Stimulated activated CD4-positive, alpha-beta T cell treated with anti-CD3 and anti-CD28 coated beads, Interleukin-2, amount 100 ng/mL, for 48 hours (primary cell): ENCODE results near the gene ZKSCAN3.
"Not testable (repeated sequence)": the region's sequence is repeated elsewhere in the genome, so short reads cannot be mapped to it uniquely, and the experiment has no call there.

ENCODE experiments used
- DNase-seq, 2 donors: peaks; one replicate each; pipeline ENCODE4 v3.0.0-alpha.2; 2020

ZKSCAN3 gene

DNA sequence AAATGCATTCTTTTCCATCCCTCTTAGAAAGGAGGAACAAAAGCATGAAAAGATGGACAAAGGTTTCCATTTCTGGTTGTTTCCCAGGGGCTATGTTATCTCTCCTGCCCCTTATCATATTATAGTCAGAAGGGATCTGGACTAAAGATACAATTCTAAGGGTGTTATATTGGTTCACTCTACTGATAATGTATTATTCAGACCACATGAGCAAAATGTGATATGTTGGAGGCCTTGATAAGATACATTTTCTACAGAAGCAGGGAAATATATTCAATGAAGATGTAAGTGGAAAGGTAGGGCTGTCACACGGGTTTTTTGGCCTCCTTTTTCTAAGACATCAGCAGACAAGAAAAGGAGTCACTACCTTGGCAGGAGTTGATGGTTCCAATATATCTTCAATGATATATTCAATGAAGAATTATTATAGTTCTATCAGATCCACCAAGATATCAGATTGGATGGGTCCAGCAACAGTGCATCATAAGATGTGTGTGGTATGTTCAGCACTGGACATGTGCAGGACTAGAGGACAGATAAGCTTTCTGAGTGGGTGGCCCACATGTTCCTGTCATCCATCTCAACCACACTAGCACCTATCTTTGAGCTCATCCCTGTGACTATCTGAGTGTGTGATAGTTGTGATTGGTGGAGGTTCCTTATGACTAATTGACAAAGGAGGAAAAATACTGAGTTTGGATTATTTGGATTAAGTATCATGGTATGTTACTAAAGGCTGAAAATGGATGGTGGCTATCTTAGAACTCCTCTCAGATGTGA, 5.7 kb upstream of the ZKSCAN3 start:
- no peak for DNase-seq

DNA sequence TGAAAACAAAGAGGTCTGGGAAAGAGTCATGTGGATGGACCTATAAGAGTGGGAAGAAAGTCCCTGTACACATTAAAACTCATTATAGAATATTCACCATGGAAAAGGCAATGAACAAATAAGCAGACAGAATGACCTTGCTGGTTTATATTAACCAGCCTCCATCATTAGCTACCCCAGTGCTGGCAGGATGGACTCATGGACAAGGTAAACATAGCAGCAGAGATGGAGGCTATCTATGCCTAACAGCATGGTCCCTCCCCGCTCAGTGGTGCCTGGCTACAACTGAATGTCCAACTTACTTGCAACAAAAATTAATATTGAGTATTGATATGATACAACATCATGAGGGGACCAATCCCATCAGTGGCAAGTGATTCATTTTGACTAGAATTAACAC, 4.5 kb upstream of the ZKSCAN3 start:
- DNase-seq, result no peak

DNA sequence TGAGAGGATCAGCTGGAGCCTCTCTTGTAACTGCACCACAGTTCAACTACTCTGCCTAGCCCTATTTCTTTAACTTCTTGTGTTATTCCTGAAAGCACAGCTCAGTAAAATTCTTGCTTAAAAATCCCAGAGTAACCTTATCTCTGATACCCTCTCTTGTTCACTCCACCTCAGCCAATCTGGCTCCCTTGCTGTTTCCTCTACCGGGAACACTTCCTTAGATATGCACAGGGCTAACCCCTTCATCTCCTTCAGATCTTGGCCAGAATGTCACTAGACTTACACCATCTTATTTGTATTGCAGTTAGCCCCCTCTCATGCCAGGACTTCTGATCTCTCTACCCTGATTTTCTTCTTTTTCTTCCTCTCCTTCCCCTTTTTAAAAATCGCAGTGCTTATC, 2.6 kb upstream of the ZKSCAN3 start:
- no peak for DNase-seq

DNA sequence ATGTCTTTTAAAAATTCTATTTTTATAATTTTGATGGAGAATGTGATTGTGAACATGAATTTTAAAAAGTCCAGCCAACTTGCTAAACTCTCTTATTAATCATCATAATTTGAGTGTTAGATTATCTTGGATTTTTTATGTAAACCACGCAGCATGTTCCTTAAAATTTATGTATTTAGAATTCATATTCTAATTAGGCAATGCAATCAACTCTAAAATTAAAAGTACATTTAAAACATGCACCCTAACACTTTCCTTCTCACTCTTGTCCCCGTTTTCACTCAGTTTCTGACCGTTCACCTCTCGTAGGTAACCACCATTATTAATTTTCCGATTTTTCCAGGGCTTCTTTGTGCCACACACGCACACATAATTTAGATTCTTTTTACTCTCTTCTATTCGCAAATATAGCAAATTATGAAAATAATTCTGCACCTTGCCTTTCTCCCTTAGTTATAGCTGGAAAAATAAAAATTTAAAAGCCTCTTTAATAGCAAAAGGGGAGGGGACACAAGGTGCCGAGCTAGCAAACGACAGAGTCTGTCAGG, 329 bp upstream of the ZKSCAN3 start:
- no peak for DNase-seq

DNA sequence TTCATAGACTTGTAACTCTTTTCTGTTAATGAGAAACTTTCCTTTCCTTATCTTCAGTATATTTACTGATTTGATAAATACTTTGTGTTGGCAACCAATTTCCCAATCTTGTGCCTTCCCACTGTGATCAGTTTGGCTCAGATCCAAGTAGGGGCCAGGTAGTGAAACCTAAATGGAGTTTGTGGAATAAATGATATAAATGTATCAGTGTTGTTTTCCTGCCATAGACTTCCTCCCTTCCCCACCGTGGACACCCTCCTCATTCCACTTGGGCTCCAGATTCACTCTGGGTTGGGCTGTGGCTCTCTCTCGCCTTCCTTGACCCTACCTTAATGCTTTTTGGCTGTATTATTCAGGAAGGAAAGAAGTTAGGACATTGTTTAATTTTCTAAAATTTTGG, 1.3 kb downstream of the ZKSCAN3 start:
- no peak for DNase-seq

DNA sequence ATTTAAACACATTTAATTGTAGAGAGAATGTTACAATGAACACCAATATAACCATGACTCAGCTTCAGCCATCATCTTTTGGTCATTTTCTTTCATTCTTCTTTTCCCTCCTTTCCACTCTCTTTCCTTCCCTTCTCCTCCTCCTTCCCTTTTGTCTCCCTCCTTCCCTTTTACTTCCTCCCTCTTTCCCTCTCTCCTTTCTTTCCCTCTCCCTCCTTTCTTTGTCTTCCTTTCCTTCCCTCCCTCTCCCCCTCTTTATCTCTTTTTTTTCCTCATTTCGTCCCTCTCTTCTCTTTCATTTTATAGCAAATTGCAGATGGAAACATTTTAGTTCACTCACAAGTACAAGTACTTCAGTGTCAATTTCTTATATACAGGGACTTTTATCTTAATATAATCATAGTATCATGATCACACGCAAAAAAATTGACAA, 1.8 kb downstream of the ZKSCAN3 start:
- DNase-seq, result no peak

DNA sequence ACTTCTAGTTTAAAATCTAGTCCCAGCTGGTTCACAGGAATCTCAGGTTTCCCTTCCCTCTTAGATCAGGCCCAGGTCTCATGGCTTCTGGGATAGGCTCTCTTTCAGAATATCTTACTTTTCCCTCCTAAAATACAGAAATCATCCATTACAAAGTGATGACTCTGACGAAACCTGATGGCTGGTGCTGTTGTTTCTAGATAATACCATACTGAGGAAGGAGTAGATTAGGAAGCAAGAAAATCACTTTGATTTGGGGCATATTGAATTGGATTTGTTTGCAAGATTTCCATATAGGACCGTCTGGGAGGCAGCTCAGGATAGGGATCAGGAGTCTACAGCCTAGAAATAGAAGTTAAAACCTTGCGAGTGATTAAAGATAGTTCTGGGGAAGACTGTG, 3.6 kb downstream of the ZKSCAN3 start:
- no peak for DNase-seq

DNA sequence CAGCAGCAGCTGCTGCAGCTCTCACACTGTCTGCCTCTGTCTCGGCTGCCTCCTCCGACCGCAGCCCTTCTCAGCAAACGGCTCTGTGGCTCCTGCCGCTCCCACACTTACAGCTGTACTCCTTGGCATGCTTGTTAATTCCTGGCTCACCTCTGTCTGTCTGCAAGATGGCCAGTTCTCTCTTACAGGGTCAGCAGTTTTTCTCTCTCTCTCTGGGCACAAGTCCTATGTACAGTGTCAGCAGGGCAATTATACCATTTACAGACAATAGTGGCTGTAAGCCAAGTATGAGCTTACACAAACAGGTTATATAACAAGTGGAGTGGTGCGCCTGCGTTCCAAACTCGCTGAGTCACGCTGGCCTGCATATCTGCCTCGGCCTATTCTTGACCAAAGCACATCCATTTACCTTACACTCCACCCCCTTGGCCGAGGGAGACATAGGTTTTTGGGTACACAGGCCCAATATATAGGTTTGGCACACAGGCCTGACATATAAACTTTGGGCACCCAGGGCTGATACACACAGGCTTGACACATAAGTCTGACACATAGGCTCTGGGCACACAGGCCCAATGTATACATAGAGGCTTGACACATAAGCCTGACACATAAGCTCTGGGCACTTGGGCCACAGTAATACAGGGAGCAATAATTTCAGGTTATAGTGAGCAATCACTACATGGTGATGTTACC, 4.4 kb downstream of the ZKSCAN3 start:
- no peak for DNase-seq

DNA sequence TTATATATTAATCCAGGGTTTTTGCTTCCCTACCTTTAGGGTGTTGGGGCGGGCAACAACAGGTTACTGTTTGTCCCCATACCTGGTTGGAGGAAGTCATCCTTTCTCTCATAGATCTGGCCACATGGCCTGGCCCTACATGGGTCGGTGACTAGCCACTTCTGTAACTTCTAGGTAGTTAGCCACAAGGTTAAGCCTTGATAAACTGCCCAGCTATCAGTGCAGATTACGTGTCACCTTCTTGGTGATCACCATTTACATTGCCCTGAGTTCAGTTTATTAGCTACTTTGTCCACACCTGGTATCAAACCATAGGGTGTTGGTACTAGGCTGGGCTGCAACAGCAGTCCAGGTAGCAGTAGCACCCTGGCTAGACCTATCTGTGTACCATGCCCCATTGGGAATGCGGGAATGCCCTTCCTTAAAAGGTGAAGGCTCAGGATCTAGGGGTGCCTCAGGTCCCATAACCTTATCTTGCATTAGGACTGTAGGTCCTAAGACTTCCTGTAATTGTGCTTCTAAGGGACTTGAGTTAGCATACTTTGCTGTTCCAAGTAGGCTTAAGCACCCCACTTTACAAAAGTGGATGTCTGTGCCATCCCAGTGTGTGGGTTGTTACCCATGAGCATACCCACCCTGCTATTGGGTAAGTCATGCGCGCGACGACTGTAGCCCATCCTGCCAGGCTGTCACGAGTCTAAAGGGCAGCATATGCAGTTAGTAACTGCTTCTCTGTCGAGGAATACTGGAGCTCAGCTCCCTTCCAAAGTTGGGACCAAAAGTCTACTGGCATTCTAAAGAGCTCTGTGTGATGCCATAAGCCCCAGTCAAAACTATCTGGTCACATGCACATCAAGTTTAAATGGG, 5.2 kb downstream of the ZKSCAN3 start:
- no peak for DNase-seq

DNA sequence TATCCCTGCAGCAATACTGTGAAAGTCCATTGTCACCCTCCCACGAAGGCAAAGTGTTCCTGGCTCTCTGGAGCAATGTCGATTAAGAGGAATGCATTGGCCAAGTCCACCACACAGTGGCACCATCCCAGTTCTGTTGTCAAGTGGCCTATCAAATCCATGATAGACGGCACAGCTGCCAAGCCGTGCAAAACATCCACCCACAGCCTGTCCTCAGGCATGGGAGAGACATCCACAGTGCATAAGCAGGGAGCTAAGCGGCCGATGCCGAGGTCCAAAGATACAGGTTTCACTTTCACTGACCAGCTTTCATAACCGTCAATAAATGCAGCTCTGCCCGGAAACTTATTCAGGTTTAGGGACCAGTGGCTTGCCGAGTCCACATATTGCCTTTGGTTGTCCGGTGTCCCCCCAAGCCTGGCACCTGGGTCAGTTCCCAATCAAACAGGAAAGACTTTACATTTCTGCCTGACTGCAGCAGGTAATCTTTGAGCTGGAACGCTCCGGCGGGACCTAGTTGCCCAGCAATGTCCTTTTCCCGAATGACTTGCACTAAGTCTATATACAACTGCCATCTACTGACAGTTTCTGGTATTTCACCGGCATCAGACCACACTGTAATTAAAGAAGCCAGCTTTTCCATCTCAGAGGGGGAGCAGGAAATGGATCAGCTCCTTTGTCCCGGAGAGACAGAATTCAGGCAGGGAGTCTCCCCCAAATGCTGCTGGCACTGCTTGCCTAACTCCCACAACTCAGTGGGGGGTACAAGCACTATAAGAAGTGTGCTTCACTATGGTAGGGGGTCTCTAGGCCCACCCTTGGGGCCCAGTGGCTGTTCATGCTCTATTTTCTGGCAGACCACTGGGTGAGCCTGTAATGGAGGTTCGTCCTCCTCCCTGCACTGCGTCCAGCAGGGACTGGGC, 6.3 kb downstream of the ZKSCAN3 start:
- peak; percentile 56 to 69 for DNase-seq

DNA sequence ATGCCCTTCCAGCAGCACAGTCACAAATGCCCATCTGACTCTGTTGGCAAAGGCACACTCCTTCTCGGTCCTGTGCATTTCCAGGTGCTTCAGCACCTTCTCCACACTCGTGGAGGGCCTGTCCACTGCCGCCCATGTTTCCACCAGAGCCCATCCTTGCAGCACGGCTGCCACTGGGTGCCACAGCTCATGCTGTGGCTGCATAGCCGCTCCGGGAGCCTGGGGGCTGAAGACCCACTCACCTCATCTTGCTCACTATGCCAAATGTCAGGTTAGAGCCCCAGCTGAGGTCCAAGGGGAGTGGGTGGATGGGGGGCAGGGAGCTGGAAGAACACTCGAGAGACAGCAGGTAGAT, 6.9 kb downstream of the ZKSCAN3 start:
- no peak for DNase-seq

DNA sequence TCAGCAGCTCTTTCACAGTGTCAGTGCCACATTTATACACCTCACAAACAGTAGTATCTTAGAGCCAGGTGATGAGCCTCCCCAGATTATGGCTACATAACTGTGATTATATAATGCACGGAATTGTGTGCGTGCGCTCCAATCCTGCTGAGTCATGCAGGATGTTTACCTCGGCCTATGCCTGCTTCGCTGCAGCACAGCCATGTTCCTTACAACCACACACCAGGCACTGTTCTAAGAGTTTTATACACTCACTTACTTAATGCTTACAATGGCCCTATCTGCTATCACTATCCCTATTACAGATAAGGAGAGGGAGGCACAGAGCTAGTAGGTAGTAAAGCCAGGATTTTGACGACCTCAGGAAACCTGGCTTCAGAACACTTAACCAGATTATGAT, 7.3 kb downstream of the ZKSCAN3 start:
- no peak for DNase-seq

DNA sequence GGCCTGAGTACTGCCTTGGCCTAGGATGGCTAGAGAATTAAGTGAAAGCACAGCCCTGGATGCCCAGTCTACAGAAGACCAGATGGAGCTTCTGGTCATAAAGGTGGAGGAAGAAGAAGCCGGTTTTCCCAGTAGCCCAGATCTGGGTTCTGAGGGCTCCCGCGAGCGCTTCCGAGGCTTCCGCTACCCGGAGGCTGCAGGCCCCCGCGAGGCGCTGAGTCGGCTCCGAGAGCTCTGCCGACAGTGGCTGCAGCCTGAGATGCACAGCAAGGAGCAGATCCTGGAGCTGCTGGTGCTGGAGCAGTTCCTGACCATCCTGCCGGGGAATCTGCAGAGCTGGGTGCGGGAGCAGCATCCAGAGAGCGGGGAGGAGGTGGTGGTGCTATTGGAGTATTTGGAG, 9.8 kb downstream of the ZKSCAN3 start:
- not testable (repeated sequence) for DNase-seq

DNA sequence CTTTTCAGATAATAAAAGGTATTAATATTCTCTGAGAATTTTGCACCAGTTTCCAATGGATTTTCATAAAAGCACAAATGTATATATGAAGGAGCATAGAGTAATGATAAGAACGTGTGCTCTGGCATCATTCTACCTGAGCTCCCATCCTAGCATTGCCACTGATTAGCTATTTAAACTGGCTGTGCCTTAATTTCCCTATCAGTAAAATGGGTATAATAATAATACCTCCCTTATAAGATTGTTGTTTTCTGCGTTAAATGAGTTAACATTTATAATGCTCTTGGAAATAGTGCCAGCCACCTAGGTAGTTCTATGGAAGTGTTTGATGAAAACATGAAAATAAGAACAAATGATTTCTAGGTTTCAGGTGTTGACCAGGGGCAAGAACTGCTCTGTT, 11.2 kb downstream of the ZKSCAN3 start:
- no peak for DNase-seq

DNA sequence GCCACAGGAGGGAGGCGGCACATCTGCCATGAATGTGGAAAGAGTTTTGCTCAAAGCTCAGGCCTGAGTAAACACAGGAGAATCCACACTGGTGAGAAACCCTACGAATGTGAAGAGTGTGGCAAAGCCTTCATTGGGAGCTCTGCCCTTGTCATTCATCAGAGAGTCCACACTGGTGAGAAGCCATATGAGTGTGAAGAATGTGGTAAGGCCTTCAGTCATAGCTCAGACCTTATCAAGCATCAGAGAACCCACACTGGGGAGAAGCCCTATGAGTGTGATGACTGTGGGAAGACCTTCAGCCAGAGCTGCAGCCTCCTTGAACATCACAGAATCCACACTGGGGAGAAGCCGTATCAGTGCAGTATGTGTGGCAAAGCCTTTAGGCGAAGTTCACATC, 15.8 kb downstream of the ZKSCAN3 start:
- DNase-seq, result not testable (repeated sequence)

DNA sequence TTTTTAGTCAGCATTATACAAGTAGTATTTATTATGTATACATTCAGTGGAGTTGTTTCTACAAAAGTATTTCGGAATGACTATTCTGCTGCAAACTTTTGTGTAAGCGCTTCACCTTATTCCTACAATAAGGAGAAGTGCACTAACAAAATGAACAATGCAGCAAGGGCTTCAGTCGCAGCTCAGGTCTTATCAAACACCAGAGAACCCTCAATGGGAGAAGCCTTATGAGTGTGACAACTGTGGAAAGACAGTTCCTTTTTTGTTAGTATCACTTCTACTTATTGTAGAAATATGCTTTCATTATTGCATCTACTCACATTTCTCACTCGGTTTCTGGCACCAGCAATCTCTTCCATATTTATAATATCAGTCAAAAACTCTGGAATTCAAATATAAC, 18.8 kb downstream of the ZKSCAN3 start:
- DNase-seq, result no peak

DNA sequence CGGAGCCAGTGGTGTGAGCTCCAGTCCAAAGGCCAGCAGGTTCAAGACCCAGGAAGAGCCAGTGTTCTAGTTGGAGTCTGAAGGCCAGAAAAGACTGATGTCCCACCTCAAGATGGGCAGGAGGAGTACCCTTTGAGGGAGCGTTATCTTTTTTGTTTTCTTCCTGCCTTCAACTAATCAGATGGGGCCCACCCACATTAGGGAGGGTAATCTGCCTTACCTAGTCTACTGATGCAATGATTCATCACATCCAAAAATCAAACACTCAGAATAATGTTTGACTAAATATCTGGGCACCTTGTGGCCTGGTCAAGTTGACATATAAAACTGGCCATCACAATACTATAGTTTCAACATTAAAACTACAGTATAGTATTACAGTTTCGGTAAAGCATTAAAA, 19.7 kb downstream of the ZKSCAN3 start:
- no peak for DNase-seq

DNA sequence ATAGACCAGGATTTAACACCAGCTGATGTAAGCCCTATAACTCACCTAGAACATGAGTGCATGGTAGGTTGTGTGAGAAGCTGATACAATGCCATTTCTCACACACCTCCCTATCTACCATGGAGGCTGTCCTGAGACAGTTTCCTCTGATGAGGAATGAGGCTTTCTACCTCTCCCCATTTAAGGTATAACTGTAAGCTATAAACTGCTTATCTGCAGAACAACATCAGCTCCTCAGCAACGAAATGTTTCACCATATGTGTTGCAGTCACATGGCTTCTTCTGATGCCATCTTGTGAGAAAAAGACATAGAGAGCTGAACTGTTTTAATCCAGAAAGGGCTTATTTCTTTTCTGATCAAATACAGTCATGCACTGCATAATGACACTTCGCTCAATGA, 20.7 kb downstream of the ZKSCAN3 start:
- no peak for DNase-seq

DNA sequence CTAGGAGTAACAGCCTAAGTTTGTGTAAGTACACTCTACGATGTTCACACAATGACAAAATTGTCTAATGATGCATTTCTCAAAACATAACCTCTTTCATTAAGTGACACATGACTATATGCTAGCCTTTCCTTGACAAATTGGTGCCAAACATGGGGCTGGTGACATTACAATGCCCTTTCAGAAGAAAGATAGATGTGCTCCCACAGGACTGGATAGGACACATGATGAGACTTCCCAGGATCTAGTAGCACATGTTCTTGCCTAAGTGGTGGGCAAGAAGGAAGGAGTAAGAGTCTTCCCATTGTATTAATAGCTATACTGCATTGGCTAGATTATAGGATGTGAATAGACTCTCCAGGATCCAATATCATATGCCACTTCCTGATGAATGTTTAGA, 21.5 kb downstream of the ZKSCAN3 start:
- DNase-seq, result no peak

DNA sequence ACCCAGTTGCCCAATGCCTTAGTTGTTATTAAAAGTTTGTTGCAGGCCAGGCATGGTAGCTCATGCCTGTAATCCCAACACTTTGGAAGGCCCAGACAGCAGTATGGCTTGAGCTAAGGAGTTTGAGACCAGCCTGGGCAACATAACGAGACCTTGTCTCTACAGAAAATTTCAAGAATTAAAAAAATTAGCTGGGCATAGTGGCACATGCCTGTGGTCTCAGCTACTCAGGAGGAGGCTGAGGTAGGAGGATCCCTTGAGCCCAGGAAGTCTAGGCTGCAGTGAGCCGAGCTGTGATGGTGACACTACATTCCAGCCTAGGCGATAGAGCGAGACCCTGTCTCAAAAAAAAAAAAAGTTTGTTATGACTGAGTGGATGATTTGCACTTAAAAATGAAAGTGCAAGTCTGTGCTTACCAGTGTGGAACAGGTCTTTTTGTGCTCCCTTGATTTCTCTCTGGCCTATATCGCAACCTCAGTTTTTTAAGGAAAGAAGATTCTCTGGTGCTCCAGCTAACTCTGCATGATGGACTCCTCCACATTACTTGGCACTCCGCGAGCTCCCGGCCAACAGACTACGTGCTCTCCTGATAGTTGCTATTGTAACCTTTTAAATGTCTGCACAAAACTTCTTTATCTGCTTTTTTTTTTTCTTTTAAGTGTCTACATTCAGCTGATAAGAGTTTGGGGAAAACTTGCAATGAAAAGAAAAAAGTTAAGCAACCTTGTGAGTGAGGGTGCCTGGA, 22.1 kb downstream of the ZKSCAN3 start:
- no peak for DNase-seq

DNA sequence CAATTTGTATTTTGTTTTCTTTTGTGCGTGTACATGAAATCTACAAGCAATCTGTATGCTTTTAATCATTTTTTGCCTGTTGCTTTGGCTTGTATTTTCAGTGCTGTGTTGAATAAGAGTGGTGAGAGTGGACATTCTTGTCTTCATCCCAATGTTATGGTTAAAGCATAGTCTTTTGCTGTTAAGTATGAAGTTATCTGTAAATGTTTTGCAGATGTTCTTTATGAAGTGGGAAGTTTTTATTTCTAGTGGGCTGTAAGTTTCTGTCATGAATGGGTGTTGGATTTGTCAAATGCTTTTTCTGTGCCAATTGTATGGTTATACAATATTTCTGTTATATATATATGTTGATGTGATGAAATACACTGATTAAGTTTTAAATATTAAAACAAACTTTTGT, 24.2 kb downstream of the ZKSCAN3 start:
- no peak for DNase-seq

DNA sequence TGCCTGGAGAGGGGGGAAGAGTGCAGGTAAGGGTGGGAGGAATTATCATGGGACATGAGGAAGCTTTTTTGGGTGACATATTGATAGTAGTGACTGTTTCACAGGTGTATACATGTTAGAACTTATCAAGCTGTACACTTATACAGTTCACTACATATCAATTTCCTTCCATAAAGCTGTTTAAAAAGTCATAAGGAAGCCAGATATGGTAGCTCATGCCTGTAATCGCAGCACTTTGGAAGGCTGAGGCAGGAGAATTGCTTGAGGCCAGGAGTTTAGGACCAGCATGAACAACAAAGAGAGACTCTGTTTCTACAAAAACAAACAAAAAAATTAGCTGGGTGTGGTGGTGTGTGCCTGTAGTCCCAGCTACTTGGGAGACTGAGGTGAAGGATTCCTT, 28.1 kb downstream of the ZKSCAN3 start:
- DNase-seq, result no peak
